ENCODE results near the gene GCNT3. TPM values are rescaled to one million over a fixed set of nuclear protein-coding genes. Genes with fewer than 3 reads are reported as not detected.

GCNT3 gene
- total and polyA plus RNA-seq, 2 of the 8 experiments (the other 6 are each of a cell fraction or from before 2014, with no cell fraction given), result not detected

GRCh38 chr15:59605994-59606393 lies 5.6 kb upstream of the GCNT3 start (continued):
- TF ChIP-seq TEAD4 (IDR thresholded peaks at IDR 0.05; ENCODE audit: low read depth, low read length) (no peak), ZNF274 (IDR thresholded peaks at IDR 0.05; ENCODE audit: borderline replicate concordance, extremely low read depth, low read length) (no peak)
